Lower leg skin (tissue), 4 donors: Measurements from ENCODE around the gene ZYG11B. TPM values are rescaled to one million over a fixed set of nuclear protein-coding genes. Genes with fewer than 3 reads are reported as not detected.

Experiments used
- DNase-seq, 2 donors: peaks; one replicate each; pipeline ENCODE4 v3.0.0-alpha.2; 2019; ENCODE audit warnings: low spot score in 2 of 2
- H3K4me3 ChIP-seq: fragments of 200-600 bp; sonication (generic); 2 replicates; pipeline ENCODE4 v1.5.1; 2017; ENCODE audit warnings: mild to moderate bottlenecking, low read depth; ENCODE audit not compliant: poor library complexity, severe bottlenecking
- CTCF ChIP-seq, 3 donors: fragments of 450-650 bp; IDR thresholded peaks; one replicate each; pipeline ENCODE4 v1.5.1; 2016; ENCODE audit warnings: antibody characterized with exemption in 3 of 3, mild to moderate bottlenecking in 3 of 3, moderate library complexity in 2 of 3
- POLR2A ChIP-seq, 2 donors: fragments of 450-650 bp; IDR thresholded peaks; one replicate each; pipeline ENCODE4 v1.6.1; 2016 to 2017; ENCODE audit warnings: antibody characterized with exemption in 2 of 2, mild to moderate bottlenecking in 1 of 2, moderate library complexity in 1 of 2
- WGBS, 2 donors: methylation state at CpG; one replicate each; pipeline ENCODE4 v1.1.5; 2018; 5-methylcytosine and 5-hydroxymethylcytosine counted together
- intact Hi-C: fragments of 100-400 bp; cut with DNase I; formaldehyde crosslinking; loops from one replicate; pipeline ENCODE4 v1.15.0; 2023; ENCODE audit warnings: low total_unique reads
- total RNA-seq, 4 donors: library from RNA; depleted of rRNA; stranded (reverse); fragments of >200 nt; gene quantifications; one replicate each; pipeline ENCODE4 v1.1.0, GENCODE V29; 2016

ZYG11B gene
- total RNA-seq = 10 to 100 TPM; 24.1 to 29.9 (median 25.2) TPM

GRCh38 chr1:52726265-52727113 is at the start of gene ZYG11B:
TSS of gene ZYG11B (plus strand) at chr1:52726453. CDS start at chr1:52726654, 201 bp downstream.
- intact Hi-C loops = no loop called here
- TF ChIP-seq POLR2A (IDR thresholded peaks at IDR 0.05) (peak in 1 of 2 donors; percentile 32), CTCF (IDR thresholded peaks at IDR 0.05) (no peak)
- WGBS, 2 donors = 0 to 1% methylated on average over 33 to 41 of the region's 59 CpGs
- peak; percentile 89 to 97 for DNase-seq
- peak within 1 kb of the TSS; percentile 78 for H3K4me3 ChIP-seq

- TF ChIP-seq POLR2A (IDR thresholded peaks at IDR 0.05) (no peak), CTCF (IDR thresholded peaks at IDR 0.05) (no peak)
- intact Hi-C loops = no loop called here
- 55 to 59% methylated on average over 6 of the region's 6 CpGs for WGBS, 2 donors
- no peak overlapping the region for H3K4me3 ChIP-seq
- DNase-seq = no peak
These were observed 49.0 kb upstream of the ZYG11B start for GRCh38 chr1:52677076-52677806.

- WGBS, 2 donors = 100% methylated on average over 1 of the region's 1 CpG
- intact Hi-C loops = no loop called here
- no peak overlapping the region for H3K4me3 ChIP-seq
- TF ChIP-seq CTCF (IDR thresholded peaks at IDR 0.05) = no peak
- no peak for TF ChIP-seq POLR2A (IDR thresholded peaks at IDR 0.05)
- no peak for DNase-seq
These were observed 47.2 kb upstream of the ZYG11B start for GRCh38 chr1:52679048-52679447.

GRCh38 chr1:52679498-52679897 is 46.8 kb upstream of the ZYG11B start:
- intact Hi-C loops = no loop called here
- no peak for TF ChIP-seq POLR2A (IDR thresholded peaks at IDR 0.05)
- no peak for TF ChIP-seq CTCF (IDR thresholded peaks at IDR 0.05)
- WGBS, 2 donors = 90 to 95% methylated on average over 5 of the region's 5 CpGs
- no peak for DNase-seq
- H3K4me3 ChIP-seq = no peak overlapping the region

- WGBS, 2 donors = 84 to 88% methylated on average over 3 of the region's 3 CpGs
- intact Hi-C loops = no loop called here
- H3K4me3 ChIP-seq = no peak overlapping the region
- TF ChIP-seq CTCF (IDR thresholded peaks at IDR 0.05) (no peak), POLR2A (IDR thresholded peaks at IDR 0.05) (no peak)
- DNase-seq = no peak
These were observed 45.9 kb upstream of the ZYG11B start for GRCh38 chr1:52680353-52680752.
